DND-41 (cell line): ENCODE measurements around the gene IGSF8.
A peak's percentile ranks its signal among the peaks of the same experiment; 100 is the strongest.

Experiments used
- ATAC-seq: fragments of 200-7000 bp; cut with Tn5 transposase; 3 replicates; pipeline ENCODE4 v1.9.1; 2021; ENCODE audit warnings: low read depth; ENCODE audit not compliant: insufficient read depth
- DNase-seq: peaks from one replicate; pipeline ENCODE4 v3.0.0-alpha.2; 2020
- H2AFZ ChIP-seq: 2 replicates; pipeline ENCODE4 v1.6.0; 2012; ENCODE audit warnings: low read depth, low read length
- H3K27ac ChIP-seq: 2 replicates; pipeline ENCODE4 v1.5.1; 2012; ENCODE audit warnings: low read length, inconsistent platforms
- H3K27me3 ChIP-seq: fragments of 200-600 bp; sonication (generic); 2 replicates; pipeline ENCODE4 v1.6.0; 2012; ENCODE audit warnings: low read length, mild to moderate bottlenecking, inconsistent platforms; ENCODE audit not compliant: insufficient read depth, poor library complexity
- H3K36me3 ChIP-seq: 2 replicates; pipeline ENCODE4 v1.5.1; 2012; ENCODE audit warnings: low read length, inconsistent platforms; ENCODE audit not compliant: insufficient read depth
- H3K4me1 ChIP-seq: 2 replicates; pipeline ENCODE4 v1.5.1; 2012; ENCODE audit warnings: mild to moderate bottlenecking, low read length; ENCODE audit not compliant: insufficient read depth
- H3K4me2 ChIP-seq: 2 replicates; pipeline ENCODE4 v1.6.0; 2012; ENCODE audit warnings: mild to moderate bottlenecking, moderate library complexity, low read length, inconsistent platforms; ENCODE audit not compliant: insufficient read depth
- H3K4me3 ChIP-seq, 2 experiments: fragments of 200-600 bp in 1 of 2; shearing (Covaris generic) in 1 of 2; 2 replicates each; pipeline ENCODE4 v1.5.1; 2012 to 2016; ENCODE audit warnings: inconsistent platforms in 2 of 2, low read length in 2 of 2, mild to moderate bottlenecking in 2 of 2, low read depth in 1 of 2, moderate library complexity in 1 of 2
- H3K79me2 ChIP-seq: 2 replicates; pipeline ENCODE4 v1.6.0; 2012; ENCODE audit warnings: low read length, inconsistent platforms; ENCODE audit not compliant: insufficient read depth
- H3K9ac ChIP-seq: 2 replicates; pipeline ENCODE4 v1.6.0; 2012; ENCODE audit warnings: low read depth, mild to moderate bottlenecking, inconsistent platforms, low read length, moderate library complexity
- H3K9me3 ChIP-seq: 2 replicates; pipeline ENCODE4 v1.5.1; 2012; ENCODE audit warnings: low read length, moderate library complexity, mild to moderate bottlenecking, inconsistent platforms; ENCODE audit not compliant: insufficient read depth, severe bottlenecking
- H4K20me1 ChIP-seq: 2 replicates; pipeline ENCODE4 v1.6.0; 2012; ENCODE audit warnings: low read length; ENCODE audit not compliant: insufficient read depth
- EZH2 ChIP-seq: IDR thresholded peaks from 3 replicates; pipeline ENCODE4 v1.6.1; 2012; ENCODE audit warnings: borderline replicate concordance, low read depth, mild to moderate bottlenecking, moderate library complexity, low read length, inconsistent platforms; ENCODE audit not compliant: severe bottlenecking
- TF ChIP-seq, protein P1 (sequence below): IDR thresholded peaks from 2 replicates; pipeline ENCODE4 v1.5.1; 2012; ENCODE audit warnings: borderline replicate concordance, low read length, moderate library complexity, mild to moderate bottlenecking; ENCODE audit not compliant: poor library complexity, severe bottlenecking; ENCODE audit errors: extremely low read depth

IGSF8 gene

DNA sequence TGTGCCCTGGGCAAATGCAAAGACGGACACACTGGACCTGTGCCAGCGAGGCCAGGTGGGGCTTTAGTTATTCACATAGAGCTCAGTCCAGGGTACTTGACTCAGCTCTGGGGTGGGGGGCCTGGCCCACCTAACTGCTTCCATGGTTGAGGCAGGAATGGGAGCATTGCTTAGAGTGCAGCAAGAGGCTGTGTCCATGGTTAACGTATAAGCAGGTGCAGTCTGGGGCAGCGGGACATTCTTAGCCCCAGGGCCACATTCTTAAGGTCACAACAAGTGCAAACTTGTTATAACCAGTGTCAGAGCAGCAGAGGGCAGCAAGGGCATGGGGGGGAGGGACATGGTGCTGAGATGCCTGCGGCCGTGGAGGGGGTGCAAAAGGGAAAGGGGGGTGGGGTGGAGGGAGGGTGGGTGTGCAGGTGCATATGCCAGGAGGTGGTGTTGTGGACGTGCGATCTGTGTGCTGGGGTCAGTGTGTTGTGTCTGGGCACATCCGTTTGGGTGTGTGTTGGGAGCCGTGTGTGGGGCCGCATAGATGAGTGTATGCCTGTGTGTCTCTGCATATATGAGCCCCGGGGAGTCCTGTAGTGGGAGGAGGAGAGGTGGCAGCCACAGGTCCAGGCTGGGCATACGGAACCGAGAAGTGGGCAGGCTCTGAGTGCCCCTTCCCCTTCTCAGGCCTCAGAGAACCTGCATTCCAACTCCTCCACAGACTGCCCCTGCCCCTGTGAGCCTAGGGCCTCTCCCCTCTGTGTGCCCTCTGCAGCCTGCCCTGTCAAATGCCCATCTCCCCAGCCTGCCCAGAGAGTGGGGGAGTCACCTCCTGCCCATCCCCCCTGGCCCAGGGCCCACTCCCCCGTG lies 36.8 kb downstream of the IGSF8 start:
- Histone ChIP-seq H3K27ac (no peak overlapping the region), H3K27me3 (peaks cover 3% of the 10 kb centered on the region), H4K20me1 (no peaks in the 10 kb centered on the region; the same call in 1 of the 2 replicates), H3K36me3 (no peaks in the 10 kb centered on the region), H3K4me1 (no peaks in the 10 kb centered on the region), H2AFZ (no peak overlapping the region), H3K4me3 (no peak overlapping the region), H3K79me2 (no peaks in the 10 kb centered on the region), H3K9me3 (no peaks in the 10 kb centered on the region), H3K4me2 (no peak overlapping the region), H3K9ac (no peak overlapping the region)
- ATAC-seq, result no peak
- no peak for DNase-seq
- TF ChIP-seq, protein P1, sequence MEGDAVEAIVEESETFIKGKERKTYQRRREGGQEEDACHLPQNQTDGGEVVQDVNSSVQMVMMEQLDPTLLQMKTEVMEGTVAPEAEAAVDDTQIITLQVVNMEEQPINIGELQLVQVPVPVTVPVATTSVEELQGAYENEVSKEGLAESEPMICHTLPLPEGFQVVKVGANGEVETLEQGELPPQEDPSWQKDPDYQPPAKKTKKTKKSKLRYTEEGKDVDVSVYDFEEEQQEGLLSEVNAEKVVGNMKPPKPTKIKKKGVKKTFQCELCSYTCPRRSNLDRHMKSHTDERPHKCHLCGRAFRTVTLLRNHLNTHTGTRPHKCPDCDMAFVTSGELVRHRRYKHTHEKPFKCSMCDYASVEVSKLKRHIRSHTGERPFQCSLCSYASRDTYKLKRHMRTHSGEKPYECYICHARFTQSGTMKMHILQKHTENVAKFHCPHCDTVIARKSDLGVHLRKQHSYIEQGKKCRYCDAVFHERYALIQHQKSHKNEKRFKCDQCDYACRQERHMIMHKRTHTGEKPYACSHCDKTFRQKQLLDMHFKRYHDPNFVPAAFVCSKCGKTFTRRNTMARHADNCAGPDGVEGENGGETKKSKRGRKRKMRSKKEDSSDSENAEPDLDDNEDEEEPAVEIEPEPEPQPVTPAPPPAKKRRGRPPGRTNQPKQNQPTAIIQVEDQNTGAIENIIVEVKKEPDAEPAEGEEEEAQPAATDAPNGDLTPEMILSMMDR, result no peak
- TF ChIP-seq EZH2, result no peak

DNA sequence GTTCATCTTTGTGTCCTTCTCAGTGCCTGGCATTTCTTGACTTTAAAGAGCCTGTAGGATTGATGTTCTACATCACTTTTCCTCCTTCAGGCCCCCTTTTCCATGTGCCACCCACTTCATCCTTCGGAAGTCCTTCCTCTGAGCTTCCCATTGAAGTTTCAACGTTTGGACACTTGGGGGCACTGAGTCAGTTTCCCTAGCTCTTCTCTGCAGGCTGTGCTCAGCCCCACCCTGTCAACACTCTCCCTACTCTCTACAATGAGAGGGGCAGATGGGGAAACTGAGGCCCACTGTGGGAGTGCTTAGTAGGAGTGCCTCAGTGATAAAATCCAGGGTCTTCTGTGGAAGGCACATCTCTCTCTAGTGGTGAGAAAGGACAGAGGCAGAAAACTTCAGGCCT lies 40.3 kb downstream of the IGSF8 start:
- no peak for ATAC-seq
- DNase-seq, result no peak
- Histone ChIP-seq H4K20me1 (no peaks in the 10 kb centered on the region; the same call in 1 of the 2 replicates), H3K36me3 (no peaks in the 10 kb centered on the region), H3K27ac (no peak overlapping the region), H3K4me1 (no peaks in the 10 kb centered on the region), H3K9ac (no peak overlapping the region), H2AFZ (no peak overlapping the region), H3K79me2 (no peaks in the 10 kb centered on the region), H3K9me3 (no peaks in the 10 kb centered on the region), H3K27me3 (peaks cover 8% of the 10 kb centered on the region), H3K4me2 (no peak overlapping the region), H3K4me3 (no peak overlapping the region)
- no peak for TF ChIP-seq EZH2
- TF ChIP-seq, protein P1, result peak; percentile 35

DNA sequence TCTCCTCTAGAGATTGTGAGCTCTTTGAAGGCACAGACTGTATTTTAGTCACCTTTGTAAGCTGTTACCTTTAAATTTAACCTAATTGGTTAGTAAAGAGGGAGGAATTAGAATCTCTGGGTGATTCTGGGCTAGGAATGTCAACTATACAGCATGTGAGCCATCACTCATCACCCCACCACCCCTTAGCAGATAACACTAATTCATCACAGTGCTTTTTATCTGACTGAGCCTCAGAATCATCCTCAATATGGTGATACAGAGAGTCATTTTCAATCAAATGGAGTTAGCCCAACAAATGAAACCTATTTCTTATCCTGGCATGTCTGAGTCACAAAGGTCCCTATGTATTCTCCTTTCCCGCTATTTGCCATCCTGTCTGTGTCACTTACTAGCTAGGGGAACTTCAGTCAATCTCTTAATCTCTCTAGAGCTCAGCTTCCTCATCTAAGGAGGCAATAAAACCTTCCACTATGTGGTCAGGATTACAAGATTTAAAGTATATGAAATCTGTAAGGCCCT lies 41.7 kb downstream of the IGSF8 start:
- ATAC-seq (no peak), DNase-seq (no peak)
- H3K4me2 ChIP-seq, result no peak overlapping the region
- TF ChIP-seq, protein P1, result no peak
- no peak for TF ChIP-seq EZH2
- no peak overlapping the region for H3K27ac ChIP-seq
- H3K9me3 ChIP-seq, result no peaks in the 10 kb centered on the region
- H3K79me2 ChIP-seq, result no peaks in the 10 kb centered on the region
- no peak overlapping the region for H2AFZ ChIP-seq
- H3K36me3 ChIP-seq, result no peaks in the 10 kb centered on the region
- no peak overlapping the region for H3K9ac ChIP-seq
- H3K27me3 ChIP-seq, result peaks cover 17% of the 10 kb centered on the region
- no peak overlapping the region for H3K4me3 ChIP-seq
- no peaks in the 10 kb centered on the region for H3K4me1 ChIP-seq
- H4K20me1 ChIP-seq, result no peaks in the 10 kb centered on the region; the same call in 1 of the 2 replicates
